ENCODE measurements around the gene SH3D19. TPM values are rescaled to one million over a fixed set of nuclear protein-coding genes. Genes with fewer than 3 reads are reported as not detected.

SH3D19 gene
- total RNA-seq, 4 donors from 2014 or later = 54.4 to 148 (median 79.1) TPM

DNA sequence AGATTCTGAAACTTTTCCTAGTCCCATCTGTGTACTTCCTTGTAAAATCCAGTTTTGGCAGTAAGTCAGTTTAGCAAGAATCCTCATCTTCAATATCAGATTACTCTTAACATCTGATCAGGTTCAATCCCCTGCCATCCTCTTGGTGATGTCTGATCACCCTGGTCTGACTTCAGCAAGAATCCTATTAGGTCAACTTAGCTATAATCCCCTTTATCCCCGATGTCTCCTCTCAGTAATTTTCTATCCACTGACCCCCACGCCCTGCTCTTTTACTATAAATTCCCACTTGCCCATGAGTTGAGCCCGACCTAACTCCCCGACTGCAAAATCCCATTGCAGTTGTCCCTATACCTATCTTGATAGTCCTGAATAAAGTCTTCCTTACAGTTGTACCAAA lies 106.3 kb downstream of the SH3D19 start:
- Histone ChIP-seq H3K27ac (no peak overlapping the region), H3K27me3 (no peaks in the 10 kb centered on the region)
- no peak for DNase-seq (ENCODE audit: low spot score in 2 of 2)

DNA sequence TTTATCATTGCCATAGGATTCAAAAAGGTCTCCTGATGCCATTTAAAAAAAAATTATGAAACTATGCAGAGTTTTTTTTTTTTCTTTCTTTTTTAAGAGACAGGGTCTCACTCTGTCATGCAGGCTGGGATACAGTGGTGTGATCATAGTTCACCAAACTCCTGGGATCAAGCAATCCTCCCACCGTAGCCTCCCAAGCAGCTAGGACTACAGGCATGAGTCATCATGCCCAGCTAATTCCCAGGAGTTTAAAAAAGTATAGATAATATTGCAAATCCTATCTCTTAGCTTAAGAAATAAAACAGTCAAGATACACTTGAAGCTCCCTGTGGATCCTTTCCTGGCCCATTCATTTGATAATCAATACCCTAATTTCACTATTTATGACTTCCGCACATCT lies 107.1 kb downstream of the SH3D19 start:
- H3K4me1 ChIP-seq = peaks cover 7% of the 10 kb centered on the region
- H3K9me3 ChIP-seq = no peaks in the 10 kb centered on the region
- H3K27me3 ChIP-seq = no peaks in the 10 kb centered on the region
- H3K27ac ChIP-seq = no peak overlapping the region
- no peak overlapping the region for H3K4me3 ChIP-seq
- DNase-seq (ENCODE audit: low spot score in 2 of 2) = no peak
- WGBS = 59% methylated on average over 2 of the region's 2 CpGs
- TF ChIP-seq POLR2AphosphoS5 (IDR thresholded peaks at IDR 0.05) = no peak
- no peak for TF ChIP-seq EP300 (IDR thresholded peaks at IDR 0.05)
- no peak for TF ChIP-seq POLR2A (IDR thresholded peaks at IDR 0.05)
- TF ChIP-seq, protein P1, sequence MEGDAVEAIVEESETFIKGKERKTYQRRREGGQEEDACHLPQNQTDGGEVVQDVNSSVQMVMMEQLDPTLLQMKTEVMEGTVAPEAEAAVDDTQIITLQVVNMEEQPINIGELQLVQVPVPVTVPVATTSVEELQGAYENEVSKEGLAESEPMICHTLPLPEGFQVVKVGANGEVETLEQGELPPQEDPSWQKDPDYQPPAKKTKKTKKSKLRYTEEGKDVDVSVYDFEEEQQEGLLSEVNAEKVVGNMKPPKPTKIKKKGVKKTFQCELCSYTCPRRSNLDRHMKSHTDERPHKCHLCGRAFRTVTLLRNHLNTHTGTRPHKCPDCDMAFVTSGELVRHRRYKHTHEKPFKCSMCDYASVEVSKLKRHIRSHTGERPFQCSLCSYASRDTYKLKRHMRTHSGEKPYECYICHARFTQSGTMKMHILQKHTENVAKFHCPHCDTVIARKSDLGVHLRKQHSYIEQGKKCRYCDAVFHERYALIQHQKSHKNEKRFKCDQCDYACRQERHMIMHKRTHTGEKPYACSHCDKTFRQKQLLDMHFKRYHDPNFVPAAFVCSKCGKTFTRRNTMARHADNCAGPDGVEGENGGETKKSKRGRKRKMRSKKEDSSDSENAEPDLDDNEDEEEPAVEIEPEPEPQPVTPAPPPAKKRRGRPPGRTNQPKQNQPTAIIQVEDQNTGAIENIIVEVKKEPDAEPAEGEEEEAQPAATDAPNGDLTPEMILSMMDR (IDR thresholded peaks at IDR 0.05) = no peak
- H3K36me3 ChIP-seq = no peaks in the 10 kb centered on the region

More for the DNA sequence above, 106.3 kb downstream of the SH3D19 start:
- Histone ChIP-seq H3K36me3 (no peaks in the 10 kb centered on the region), H3K4me3 (no peak overlapping the region), H3K9me3 (no peaks in the 10 kb centered on the region), H3K4me1 (peaks cover 7% of the 10 kb centered on the region)
- TF ChIP-seq POLR2A (IDR thresholded peaks at IDR 0.05) = no peak
- TF ChIP-seq POLR2AphosphoS5 (IDR thresholded peaks at IDR 0.05) = no peak
- no peak for TF ChIP-seq EP300 (IDR thresholded peaks at IDR 0.05)
- TF ChIP-seq, protein P1 (IDR thresholded peaks at IDR 0.05) = no peak
- 91% methylated on average over 4 of the region's 4 CpGs for WGBS

DNA sequence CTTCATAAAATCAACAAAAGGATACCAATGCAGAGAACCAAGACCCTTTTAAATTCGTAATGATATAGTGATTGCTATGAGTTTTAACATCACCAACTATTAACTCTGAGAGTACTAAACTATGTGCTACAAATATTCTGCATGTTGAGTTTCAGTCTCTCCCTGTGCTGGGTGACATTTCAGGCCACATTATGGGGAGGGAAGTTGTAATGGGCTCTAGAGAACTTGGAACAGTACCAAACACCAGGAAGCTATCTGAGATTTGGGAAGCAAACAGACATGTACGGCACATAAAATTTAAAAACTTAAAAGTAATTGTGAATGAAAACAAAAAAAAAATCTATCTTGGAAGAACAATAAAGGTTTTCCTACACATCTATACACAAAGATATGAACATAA lies 108.1 kb downstream of the SH3D19 start:
- H3K4me1 ChIP-seq = peaks cover 7% of the 10 kb centered on the region
- no peak overlapping the region for H3K4me3 ChIP-seq
- no peaks in the 10 kb centered on the region for H3K9me3 ChIP-seq
- no peaks in the 10 kb centered on the region for H3K36me3 ChIP-seq
- no peaks in the 10 kb centered on the region for H3K27me3 ChIP-seq
- TF ChIP-seq POLR2AphosphoS5 (IDR thresholded peaks at IDR 0.05) = no peak
- TF ChIP-seq, protein P1 (IDR thresholded peaks at IDR 0.05) = no peak
- TF ChIP-seq POLR2A (IDR thresholded peaks at IDR 0.05) = no peak
- no peak for DNase-seq (ENCODE audit: low spot score in 2 of 2)
- 53% methylated on average over 2 of the region's 2 CpGs for WGBS
- no peak overlapping the region for H3K27ac ChIP-seq

DNA sequence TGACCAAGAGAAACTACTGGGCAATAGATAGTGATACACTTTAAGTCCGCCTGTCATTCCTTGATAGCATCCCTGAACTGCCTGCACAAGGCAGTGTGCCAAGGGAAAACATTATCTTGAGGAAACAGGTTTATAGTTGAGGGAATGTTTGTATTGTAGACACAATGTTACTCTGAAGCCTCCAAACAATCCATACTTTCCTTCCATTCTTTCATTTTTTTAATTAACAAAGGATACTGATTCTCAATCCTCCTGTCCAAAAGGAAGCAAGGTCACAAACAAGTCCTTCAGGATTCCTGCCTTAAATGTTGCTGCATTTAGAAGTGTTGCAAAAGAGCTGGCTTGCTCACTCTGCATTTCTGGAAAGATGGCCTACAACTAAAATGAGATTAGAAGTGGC lies 110.1 kb downstream of the SH3D19 start:
- 81% methylated on average over 1 of the region's 1 CpG for WGBS
- peaks cover 7% of the 10 kb centered on the region for H3K4me1 ChIP-seq
- no peak for DNase-seq (ENCODE audit: low spot score in 2 of 2)
- TF ChIP-seq EP300 (IDR thresholded peaks at IDR 0.05) = no peak
- no peak for TF ChIP-seq POLR2AphosphoS5 (IDR thresholded peaks at IDR 0.05)
- TF ChIP-seq, protein P1 (IDR thresholded peaks at IDR 0.05) = no peak
- no peak for TF ChIP-seq POLR2A (IDR thresholded peaks at IDR 0.05)
- no peak overlapping the region for H3K4me3 ChIP-seq
- H3K27ac ChIP-seq = no peak overlapping the region
- no peaks in the 10 kb centered on the region for H3K36me3 ChIP-seq
- no peaks in the 10 kb centered on the region for H3K27me3 ChIP-seq
- no peaks in the 10 kb centered on the region for H3K9me3 ChIP-seq

DNA sequence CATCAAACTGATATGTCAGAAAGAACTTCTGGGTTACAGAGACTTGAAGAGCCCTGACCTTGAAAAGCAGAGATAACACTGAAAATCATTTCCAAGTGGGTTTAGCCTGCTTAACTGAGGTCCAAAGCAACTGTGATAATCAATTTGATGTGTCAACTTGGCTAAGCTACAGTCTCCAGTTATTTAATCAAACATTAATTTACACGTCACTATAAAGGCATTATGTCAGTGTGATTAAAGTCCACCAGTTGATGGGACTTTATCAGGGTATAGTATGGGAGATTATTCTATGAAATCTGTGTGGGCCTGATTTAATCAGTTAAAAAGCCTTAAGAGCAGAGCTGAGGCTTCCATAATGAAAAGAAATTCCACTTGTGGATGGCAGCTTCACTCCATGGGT lies 117.5 kb downstream of the SH3D19 start:
- no peaks in the 10 kb centered on the region for H3K36me3 ChIP-seq
- H3K9me3 ChIP-seq = no peaks in the 10 kb centered on the region
- no peak for DNase-seq (ENCODE audit: low spot score in 2 of 2)
- H3K4me1 ChIP-seq = peaks cover 21% of the 10 kb centered on the region
- 87% methylated on average over 1 of the region's 1 CpG for WGBS
- TF ChIP-seq, protein P1 (IDR thresholded peaks at IDR 0.05) = no peak
- no peak for TF ChIP-seq POLR2A (IDR thresholded peaks at IDR 0.05)
- no peak for TF ChIP-seq EP300 (IDR thresholded peaks at IDR 0.05)
- no peak for TF ChIP-seq POLR2AphosphoS5 (IDR thresholded peaks at IDR 0.05)
- H3K27ac ChIP-seq = no peak overlapping the region
- no peak overlapping the region for H3K4me3 ChIP-seq
- H3K27me3 ChIP-seq = no peaks in the 10 kb centered on the region
